ENCODE results near the gene TRPV6.

TRPV6 gene

DNA sequence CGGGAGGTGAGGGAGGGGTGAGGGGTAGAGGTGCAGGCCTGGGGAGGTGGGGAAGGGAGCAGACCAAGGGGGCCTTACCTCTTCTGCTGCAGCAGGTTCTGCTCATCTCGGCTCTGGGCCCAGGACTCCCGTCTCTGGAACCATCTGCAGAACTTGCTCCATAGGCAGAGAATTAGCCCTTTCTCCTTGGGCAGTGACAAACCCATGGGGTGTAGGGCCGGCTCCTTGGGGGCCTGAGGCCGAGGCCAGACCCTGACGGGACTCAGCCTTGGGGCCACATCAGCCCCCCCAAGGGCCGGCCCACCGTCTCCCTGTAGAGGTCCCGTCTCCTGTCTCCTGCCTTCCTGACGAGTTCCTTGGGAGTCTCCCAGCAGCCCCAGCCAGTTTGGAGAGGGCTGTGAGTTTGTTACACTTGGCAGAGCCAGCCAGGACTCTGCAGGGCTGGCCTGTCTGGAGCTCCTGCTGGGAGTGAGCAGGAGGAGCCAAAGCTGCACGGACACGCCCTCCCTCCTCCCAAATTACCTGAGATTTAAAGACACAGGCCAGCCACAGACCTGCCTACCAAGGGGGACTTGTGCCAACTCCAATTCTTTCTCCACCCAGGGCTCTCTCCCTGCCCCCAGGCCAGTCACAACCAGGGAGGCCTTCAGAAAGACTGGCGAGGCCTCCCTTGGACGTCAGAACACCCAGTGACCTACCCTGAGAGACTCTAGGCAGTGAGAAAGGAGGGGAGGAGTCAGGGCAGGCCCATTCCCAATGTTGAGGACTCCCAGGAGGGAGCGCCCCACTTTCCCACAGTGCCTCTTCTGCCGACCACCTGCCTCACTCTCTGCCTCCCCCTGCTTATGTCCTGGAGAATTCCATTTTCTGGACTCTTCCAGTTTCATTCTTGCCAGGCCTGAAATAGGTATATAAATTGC, at the start of gene TRPV6:
Gene TRPV6 (minus strand): TSS at position 435 of the 920 bp plus-strand sequence.
- no peak for DNase-seq (ENCODE audit: low read depth in 2 of 2)

DNA sequence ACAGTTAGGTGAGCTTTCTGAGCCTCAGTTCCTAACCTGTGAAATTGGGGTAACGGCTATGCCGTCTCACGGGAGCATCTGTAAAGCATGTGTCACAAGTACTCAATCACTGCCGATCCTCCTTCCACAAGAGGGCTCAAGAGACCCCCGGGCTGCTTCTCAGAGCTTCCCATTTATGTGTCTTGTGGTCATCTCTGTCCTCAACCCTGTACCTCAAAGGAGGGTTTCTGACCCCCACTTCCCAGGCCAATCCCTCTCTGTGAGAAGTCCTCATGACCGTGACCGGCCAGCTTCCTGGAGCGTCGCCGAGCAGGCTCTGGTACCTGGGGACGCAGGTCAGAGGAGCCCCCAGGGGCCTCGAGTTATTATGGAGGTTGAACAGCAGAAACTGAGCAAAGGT, 48.5 kb upstream of the TRPV6 start:
- DNase-seq (ENCODE audit: low read depth in 2 of 2) = no peak

- DNase-seq (ENCODE audit: low read depth in 2 of 2) = no peak
These were observed 48.1 kb upstream of the TRPV6 start, which contains the start of gene TRPV5 for GRCh38 chr7:142933624-142934023. Gene TRPV5 (minus strand): TSS chr7:142933746. CDS start chr7:142933459, 287 bp downstream.

GRCh38 chr7:142933092-142933475, 47.5 kb upstream of the TRPV6 start:
- no peak for DNase-seq (ENCODE audit: low read depth in 2 of 2)

DNA sequence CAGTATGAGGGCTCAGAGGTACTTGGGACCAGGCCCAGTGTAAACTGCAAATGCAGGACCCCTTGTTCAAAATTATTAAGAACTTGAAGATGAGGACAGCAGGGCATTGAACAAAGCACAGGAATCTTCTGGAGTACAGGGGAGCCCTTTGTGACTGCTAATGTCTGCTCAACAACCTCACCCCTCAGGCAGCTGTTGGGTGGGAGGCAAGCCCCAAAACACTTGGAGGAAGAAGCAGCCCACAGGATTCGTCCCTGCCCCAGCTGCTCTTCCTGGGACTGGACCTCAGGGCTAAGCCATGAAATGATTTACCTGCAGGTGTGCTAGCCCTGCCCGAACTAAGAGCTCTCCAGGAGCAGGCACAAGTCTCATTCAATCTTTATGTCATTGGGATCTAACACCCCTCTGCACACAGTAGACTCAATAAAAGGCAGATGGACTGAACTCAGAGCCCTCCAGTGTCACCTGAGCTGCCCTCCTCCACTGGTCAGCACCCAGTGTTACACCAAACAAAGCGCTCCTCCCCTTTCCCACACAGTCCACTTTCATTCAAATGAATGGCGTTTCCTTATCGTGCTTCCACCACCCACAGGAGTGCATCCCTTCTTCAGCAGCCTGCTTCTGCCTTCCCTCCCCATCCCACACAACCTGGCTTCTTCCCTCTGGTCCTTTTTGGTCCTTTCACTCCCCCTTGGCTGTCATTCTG, 47.0 kb upstream of the TRPV6 start:
- DNase-seq (ENCODE audit: low read depth in 2 of 2) = no peak

GRCh38 chr7:142930126-142930730, 44.7 kb upstream of the TRPV6 start:
- no peak for DNase-seq (ENCODE audit: low read depth in 2 of 2)

DNA sequence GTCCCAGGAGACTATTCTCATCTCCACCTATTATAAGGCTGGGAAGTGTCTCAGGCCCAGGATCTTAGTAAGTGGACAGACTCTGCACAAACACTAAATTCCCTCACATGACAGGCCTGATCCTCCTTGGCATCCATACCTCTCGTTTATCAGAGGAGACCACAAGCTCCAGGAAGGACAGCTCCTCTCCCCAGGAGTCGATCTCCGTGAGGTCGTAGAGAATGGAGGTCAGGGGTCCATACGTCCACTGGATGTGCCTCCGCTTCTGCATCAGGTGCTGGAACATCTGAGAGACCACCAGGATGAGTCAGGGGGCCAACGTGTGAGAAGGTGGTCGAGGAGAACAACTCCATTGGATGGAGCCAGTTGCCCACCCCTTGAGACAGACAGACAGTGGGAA, 42.4 kb upstream of the TRPV6 start:
- no peak for DNase-seq (ENCODE audit: low read depth in 2 of 2)

DNA sequence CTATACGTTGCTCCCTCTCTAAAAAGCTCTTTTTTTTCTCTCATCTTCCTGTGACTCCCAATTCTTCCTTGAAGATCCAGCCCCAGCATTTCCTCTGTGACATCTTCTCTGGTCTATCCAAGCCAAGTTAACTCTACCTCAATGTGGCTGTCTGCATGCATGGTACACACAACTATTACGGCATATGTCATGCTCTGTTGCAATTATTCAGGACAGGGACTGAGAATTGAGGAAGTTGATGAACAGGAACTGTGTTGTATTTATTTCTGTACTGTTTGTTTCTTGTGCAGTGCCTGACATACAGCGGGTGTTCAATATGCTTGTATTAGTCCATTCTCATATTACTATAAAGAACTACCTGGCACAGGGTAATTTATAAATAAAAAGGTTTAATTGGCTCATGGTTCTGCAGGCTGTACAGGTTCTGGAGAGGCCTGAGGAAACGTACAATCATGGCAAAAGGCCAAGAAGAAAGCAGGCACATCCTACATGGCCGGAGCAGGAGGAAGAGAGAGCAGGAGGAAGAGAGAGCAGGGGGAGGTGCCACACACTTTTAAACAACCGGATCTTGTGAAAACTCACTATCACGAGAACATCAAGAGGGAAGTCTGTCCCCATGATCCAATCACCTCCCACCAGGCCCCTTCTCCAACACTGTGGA, 41.7 kb upstream of the TRPV6 start:
- DNase-seq (ENCODE audit: low read depth in 2 of 2) = no peak

GRCh38 chr7:142925413-142925812, 39.9 kb upstream of the TRPV6 start:
- no peak for DNase-seq (ENCODE audit: low read depth in 2 of 2)

- no peak for DNase-seq (ENCODE audit: low read depth in 2 of 2)
These were observed 37.8 kb upstream of the TRPV6 start for GRCh38 chr7:142923391-142923790.

DNA sequence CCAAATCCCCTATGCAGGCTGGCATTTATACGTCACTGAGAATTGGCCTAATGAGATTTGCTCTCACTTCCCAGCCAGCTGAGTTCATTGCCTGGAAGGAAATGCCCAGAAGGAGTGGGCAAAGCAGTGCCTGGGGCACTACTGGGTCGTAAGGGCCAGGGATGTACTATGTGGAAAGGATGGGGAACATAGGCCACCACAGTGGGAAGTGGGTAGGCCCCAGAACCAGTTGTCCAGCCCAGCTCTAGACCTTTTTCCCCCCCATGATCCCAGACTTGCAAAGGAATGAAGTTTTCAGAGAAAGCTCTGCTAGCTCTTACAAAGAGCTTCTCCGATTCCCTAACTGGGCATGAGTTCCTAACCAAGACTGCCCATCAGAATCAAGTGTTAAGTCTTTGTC, 34.1 kb upstream of the TRPV6 start:
- no peak for DNase-seq (ENCODE audit: low read depth in 2 of 2)

GRCh38 chr7:142918901-142919300, 33.4 kb upstream of the TRPV6 start:
- DNase-seq (ENCODE audit: low read depth in 2 of 2) = no peak

DNA sequence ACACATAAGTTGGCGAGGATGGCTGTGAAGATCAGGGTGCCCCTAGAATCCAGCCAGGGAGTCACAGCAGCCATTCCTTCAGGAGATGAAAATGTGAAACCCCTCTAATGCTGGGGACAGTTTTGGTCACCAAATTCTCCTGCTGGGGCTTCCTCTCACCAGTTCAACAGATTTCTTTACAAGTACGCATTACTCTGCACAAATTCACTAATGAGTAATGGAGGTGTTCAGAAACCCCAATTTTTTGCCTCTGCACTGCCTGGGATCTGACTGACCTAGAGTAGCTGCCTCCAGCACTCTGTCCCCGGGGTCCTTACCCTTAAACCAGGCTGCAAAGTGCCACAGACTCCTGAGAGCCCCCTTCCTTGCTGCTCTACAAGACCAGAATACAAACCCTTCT, 31.9 kb upstream of the TRPV6 start:
- DNase-seq (ENCODE audit: low read depth in 2 of 2) = no peak

GRCh38 chr7:142916508-142916907, 31.0 kb upstream of the TRPV6 start:
- DNase-seq (ENCODE audit: low read depth in 2 of 2) = no peak

DNA sequence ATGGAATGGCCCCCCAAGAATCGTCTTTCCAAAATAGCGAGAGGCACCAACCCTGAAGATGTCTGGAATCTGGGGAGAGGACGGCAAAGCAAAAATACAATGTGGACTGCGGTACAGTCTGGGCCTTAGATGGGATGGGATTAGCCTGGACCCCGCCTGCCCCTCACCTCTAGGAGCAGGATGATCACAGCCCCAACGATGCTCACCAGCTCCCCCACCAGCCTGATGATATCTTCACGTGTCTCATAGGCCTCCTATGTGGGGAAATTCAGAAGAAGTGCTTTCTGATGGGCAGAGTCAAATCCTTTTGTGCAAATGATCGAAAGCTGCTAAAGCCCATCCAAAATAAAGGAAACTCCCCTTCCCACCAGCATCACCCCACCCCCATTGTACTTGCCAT, 29.8 kb upstream of the TRPV6 start:
- DNase-seq (ENCODE audit: low read depth in 2 of 2) = no peak

GRCh38 chr7:142914121-142914520, 28.6 kb upstream of the TRPV6 start:
- no peak for DNase-seq (ENCODE audit: low read depth in 2 of 2)

DNA sequence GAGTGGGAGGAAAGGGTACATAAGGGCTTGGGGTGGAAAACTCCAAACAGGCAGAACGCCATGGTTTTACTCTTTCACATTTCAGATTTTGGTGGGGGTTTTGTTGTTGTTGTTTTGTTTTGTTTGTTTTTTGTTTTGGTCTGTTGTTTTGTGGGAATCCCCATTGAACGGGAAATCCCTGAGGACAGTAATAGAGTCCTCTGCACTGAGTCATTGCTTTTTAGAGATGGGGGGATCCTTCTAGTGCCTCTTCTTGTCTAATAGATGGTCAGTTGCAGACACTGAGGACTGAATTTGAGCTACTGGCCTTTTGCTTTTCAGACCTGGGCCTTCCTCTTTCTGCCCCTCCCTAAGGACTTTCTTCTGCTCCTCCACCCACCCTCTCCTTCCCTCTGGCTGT, 28.0 kb upstream of the TRPV6 start:
- DNase-seq (ENCODE audit: low read depth in 2 of 2) = no peak

GRCh38 chr7:142913051-142913450, 27.5 kb upstream of the TRPV6 start:
- DNase-seq (ENCODE audit: low read depth in 2 of 2) = no peak

GRCh38 chr7:142910481-142910880, 24.9 kb upstream of the TRPV6 start:
- no peak for DNase-seq (ENCODE audit: low read depth in 2 of 2)

DNA sequence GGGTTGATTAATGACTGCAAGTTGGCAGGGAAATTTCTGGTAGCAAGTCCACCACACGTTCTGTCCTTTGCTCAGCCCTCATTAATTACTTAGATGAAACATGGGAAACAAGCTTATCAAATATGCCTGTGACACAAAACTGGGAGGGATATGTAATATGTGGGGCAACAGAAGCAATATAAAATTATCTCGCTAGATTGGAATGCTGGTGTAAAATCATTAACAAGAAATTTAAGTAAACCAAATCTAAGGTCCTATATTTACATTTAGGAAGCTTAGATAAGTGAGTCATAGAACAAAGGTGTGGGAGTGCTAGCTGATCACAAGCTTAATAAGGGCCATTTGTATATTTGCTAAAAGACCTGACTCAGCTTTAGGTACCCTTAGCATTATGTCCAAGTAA, 24.5 kb upstream of the TRPV6 start:
- DNase-seq (ENCODE audit: low read depth in 2 of 2) = no peak

DNA sequence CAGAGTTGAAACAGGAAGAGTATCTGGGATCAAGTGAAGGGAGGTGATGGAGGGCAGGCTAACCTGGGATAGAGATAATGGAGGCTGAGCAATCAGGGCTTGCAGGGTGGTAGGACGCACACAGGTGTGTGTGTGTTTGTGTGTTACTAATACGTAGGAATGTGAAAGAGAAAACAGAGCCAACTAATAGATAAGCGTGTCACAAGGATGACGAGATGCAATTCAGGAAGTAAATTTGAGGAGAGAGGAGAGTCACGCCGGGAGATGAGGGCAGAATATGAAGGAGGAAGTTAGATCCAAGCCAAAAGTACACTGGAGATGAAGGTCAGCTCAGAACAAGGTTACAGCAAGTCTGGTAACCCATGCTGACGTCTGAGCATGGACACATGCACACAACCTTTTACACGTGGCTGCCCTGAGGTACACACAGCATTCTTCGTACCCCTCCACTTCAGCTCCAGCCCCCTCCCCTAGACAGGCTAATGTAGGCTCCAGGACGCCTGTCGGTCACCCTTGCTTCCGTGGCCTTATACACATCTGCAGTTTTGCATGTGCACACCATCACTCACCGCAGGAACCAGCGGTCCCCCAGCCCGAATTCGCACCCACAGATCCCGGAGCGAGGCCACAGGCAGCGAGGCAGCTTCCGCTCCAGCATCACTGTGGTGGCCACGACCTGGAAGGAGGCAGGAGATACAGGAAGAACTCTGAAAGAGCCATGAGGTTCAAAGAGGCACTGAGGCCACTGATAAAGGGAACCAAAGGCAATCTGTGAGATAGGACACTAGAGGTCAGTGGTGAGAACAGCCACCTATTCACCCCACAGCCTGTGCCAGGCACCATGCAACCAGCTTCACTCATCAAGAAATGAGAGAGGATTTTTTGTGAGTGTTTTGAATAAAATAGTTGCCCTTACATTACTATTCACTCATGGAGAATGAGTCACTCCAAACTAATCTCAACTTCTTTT, 23.7 kb upstream of the TRPV6 start:
- no peak for DNase-seq (ENCODE audit: low read depth in 2 of 2)
